GM23248 (cell line): ENCODE data around the gene EFHC1. TPM values are rescaled to one million over a fixed set of nuclear protein-coding genes. Genes with fewer than 3 reads are reported as not detected.

Experiments
- DNase-seq: peaks from one replicate; pipeline ENCODE4 v3.0.0-alpha.2; 2015
- H2AFZ ChIP-seq: fragments of 200-600 bp; sonication (generic); 2 replicates; pipeline ENCODE4 v1.6.1; 2016; ENCODE audit warnings: antibody characterized with exemption
- H3F3A ChIP-seq: fragments of 200-600 bp; sonication (generic); 2 replicates; pipeline ENCODE4 v1.6.1; 2016; ENCODE audit warnings: mild to moderate bottlenecking, antibody characterized with exemption, mixed run types; ENCODE audit not compliant: insufficient read depth
- H3K27ac ChIP-seq: fragments of 200-600 bp; sonication (generic); 2 replicates; pipeline ENCODE4 v1.5.1; 2016; ENCODE audit warnings: mild to moderate bottlenecking
- H3K27me3 ChIP-seq: fragments of 200-600 bp; sonication (generic); replicated peaks from 2 replicates; pipeline ENCODE4 v1.6.1; 2016; ENCODE audit warnings: mild to moderate bottlenecking; ENCODE audit not compliant: insufficient read depth
- H3K36me3 ChIP-seq: fragments of 200-600 bp; sonication (generic); 2 replicates; pipeline ENCODE4 v1.6.1; 2016; ENCODE audit warnings: low read depth, mild to moderate bottlenecking
- H3K4me1 ChIP-seq: fragments of 200-600 bp; sonication (generic); 2 replicates; pipeline ENCODE4 v1.6.1; 2016; ENCODE audit warnings: mild to moderate bottlenecking; ENCODE audit not compliant: insufficient read depth
- H3K4me2 ChIP-seq: fragments of 200-600 bp; sonication (generic); one replicate; pipeline ENCODE4 v1.6.1; 2016; ENCODE audit warnings: mild to moderate bottlenecking; ENCODE audit not compliant: unreplicated experiment
- H3K4me3 ChIP-seq: fragments of 200-600 bp; sonication (generic); 2 replicates; pipeline ENCODE4 v1.5.1; 2016; ENCODE audit warnings: mild to moderate bottlenecking
- H3K79me2 ChIP-seq: fragments of 200-600 bp; sonication (generic); 2 replicates; pipeline ENCODE4 v1.6.1; 2016; ENCODE audit warnings: mild to moderate bottlenecking; ENCODE audit not compliant: insufficient read depth
- H3K9ac ChIP-seq: fragments of 200-600 bp; sonication (generic); 2 replicates; pipeline ENCODE4 v1.6.1; 2016; ENCODE audit warnings: mild to moderate bottlenecking
- H3K9me2 ChIP-seq: fragments of 200-600 bp; sonication (generic); 2 replicates; pipeline ENCODE4 v1.6.1; 2016; ENCODE audit warnings: mixed run types, mild to moderate bottlenecking, moderate library complexity; ENCODE audit not compliant: insufficient read depth
- H3K9me3 ChIP-seq: fragments of 200-600 bp; sonication (generic); one replicate; pipeline ENCODE4 v1.6.1; 2017; ENCODE audit warnings: low read depth
- H4K20me1 ChIP-seq: fragments of 200-600 bp; sonication (generic); 2 replicates; pipeline ENCODE4 v1.6.0; 2016; ENCODE audit not compliant: insufficient read depth
- EZH2 ChIP-seq: fragments of 200-600 bp; sonication (generic); IDR thresholded peaks from 2 replicates; pipeline ENCODE4 v1.6.1; 2018; ENCODE audit warnings: antibody characterized with exemption, mild to moderate bottlenecking; ENCODE audit not compliant: insufficient read depth, poor library complexity, severe bottlenecking
- EZH2phosphoT487 ChIP-seq: fragments of 200-600 bp; sonication (generic); IDR thresholded peaks from 2 replicates; pipeline ENCODE4 v1.6.1; 2018; ENCODE audit warnings: antibody characterized with exemption, moderate library complexity, mild to moderate bottlenecking, low read depth; ENCODE audit not compliant: insufficient read depth
- WGBS, 2 experiments: methylation state at CpG; one replicate each; pipeline ENCODE4 v1.1.6; 2015 to 2017; ENCODE audit warnings: low lambda C conversion rate in 2 of 2, low coverage in 1 of 2; ENCODE audit errors: missing lambda C conversion rate in 2 of 2; 5-methylcytosine and 5-hydroxymethylcytosine counted together
- in situ Hi-C: fragments of 300-500 bp; cut with MboI; formaldehyde crosslinking; loops from 2 replicates; pipeline ENCODE4 v1.15.0; 2020
- polyA plus RNA-seq: library from polyadenylated mRNA; unstranded; fragments of >200 nt; fragmentation: Nextera tagmentation; extraction: Ambion mirVana; gene quantifications from 2 replicates; pipeline ENCODE4 v1.2.1, GENCODE V29; 2016
- total RNA-seq: library from RNA; depleted of rRNA; stranded (reverse); fragments of >200 nt; shearing (Covaris generic); gene quantifications from 2 replicates; pipeline ENCODE4 v1.2.3, GENCODE V29; 2014

The EFHC1 gene
- total and polyA plus RNA-seq, 2 experiments from 2014 or later = 29.7 to 36.1 TPM

- Histone ChIP-seq H3K9me2 (no peaks in the 10 kb centered on the region), H3K4me1 (peaks cover 98% of the 10 kb centered on the region), H3K9me3 (no peaks in the 10 kb centered on the region), H3F3A (peaks cover 95% of the 10 kb centered on the region), H4K20me1 (no peaks in the 10 kb centered on the region), H2AFZ (no peak overlapping the region), H3K79me2 (peaks cover 67% of the 10 kb centered on the region), H3K36me3 (peaks cover 60% of the 10 kb centered on the region), H3K27ac (peak overlapping the region; percentile 98), H3K4me3 (no peak overlapping the region), H3K27me3 (no peaks in the 10 kb centered on the region), H3K9ac (peak overlapping the region; percentile 80), H3K4me2 (peak overlapping the region; percentile 6)
- TF ChIP-seq EZH2 (no peak), EZH2phosphoT487 (no peak)
- in situ Hi-C loops = no loop called here
- 23 to 26% methylated on average over 4 of the region's 4 CpGs for WGBS, 2 experiments
- DNase-seq = peak; percentile 48
Measured at GRCh38 chr6:52513896-52514295, 93.8 kb downstream of the EFHC1 start.

DNA sequence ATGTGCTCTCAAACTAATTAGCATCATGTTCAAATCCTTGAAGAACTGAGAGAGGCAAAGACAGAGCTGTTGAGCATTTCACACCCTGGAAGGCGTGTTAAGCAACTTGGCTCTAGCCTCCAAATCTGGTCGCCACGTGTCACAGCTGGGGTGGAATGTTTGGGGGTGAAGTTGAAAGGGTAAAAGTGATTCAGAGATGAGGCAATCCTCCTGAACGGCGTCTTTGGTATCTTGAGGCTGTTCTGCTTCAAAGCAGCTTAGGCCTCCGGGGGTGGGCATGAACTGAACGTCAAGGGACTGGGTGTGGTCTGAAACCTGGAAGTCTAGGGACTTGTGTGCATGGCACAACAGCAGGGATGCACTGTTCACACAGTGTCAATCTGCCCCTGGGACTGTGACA lies 94.4 kb downstream of the EFHC1 start:
- H3K9ac ChIP-seq = peak overlapping the region; percentile 80
- H3K9me3 ChIP-seq = no peaks in the 10 kb centered on the region
- H3K4me1 ChIP-seq = peaks cover 98% of the 10 kb centered on the region
- H3K79me2 ChIP-seq = peaks cover 73% of the 10 kb centered on the region
- H3F3A ChIP-seq = peaks cover 95% of the 10 kb centered on the region
- peaks cover 60% of the 10 kb centered on the region for H3K36me3 ChIP-seq
- no peaks in the 10 kb centered on the region for H3K27me3 ChIP-seq
- H3K27ac ChIP-seq = peak overlapping the region; percentile 98
- no peak overlapping the region for H2AFZ ChIP-seq
- no peaks in the 10 kb centered on the region for H4K20me1 ChIP-seq
- DNase-seq = peak; percentile 90
- 1 to 4% methylated on average over 7 of the region's 7 CpGs for WGBS, 2 experiments
- TF ChIP-seq EZH2phosphoT487 = no peak
- no peak for TF ChIP-seq EZH2
- in situ Hi-C loops = no loop called here
- H3K4me3 ChIP-seq = no peak overlapping the region
- no peaks in the 10 kb centered on the region for H3K9me2 ChIP-seq
- peak overlapping the region; percentile 6 for H3K4me2 ChIP-seq

GRCh38 chr6:52515219-52515960 lies 95.2 kb downstream of the EFHC1 start:
- H3K36me3 ChIP-seq = peaks cover 59% of the 10 kb centered on the region
- peaks cover 96% of the 10 kb centered on the region for H3K4me1 ChIP-seq
- peak overlapping the region; percentile 80 for H3K9ac ChIP-seq
- H3K27me3 ChIP-seq = no peaks in the 10 kb centered on the region
- no peak for TF ChIP-seq EZH2phosphoT487
- TF ChIP-seq EZH2 = no peak
- H3F3A ChIP-seq = peaks cover 95% of the 10 kb centered on the region
- peak; percentile 67 for DNase-seq
- WGBS, 2 experiments = 21 to 26% methylated on average over 2 of the region's 2 CpGs
- peak overlapping the region; percentile 36 for H3K4me2 ChIP-seq
- no peaks in the 10 kb centered on the region for H3K9me2 ChIP-seq
- H3K4me3 ChIP-seq = no peak overlapping the region
- H3K27ac ChIP-seq = peak overlapping the region; percentile 98
- H4K20me1 ChIP-seq = no peaks in the 10 kb centered on the region
- in situ Hi-C loops = no loop called here
- H3K9me3 ChIP-seq = no peaks in the 10 kb centered on the region
- peaks cover 77% of the 10 kb centered on the region for H3K79me2 ChIP-seq
- H2AFZ ChIP-seq = no peak overlapping the region

- DNase-seq = peak; percentile 30
- no peak overlapping the region for H3K4me2 ChIP-seq
- no peaks in the 10 kb centered on the region for H3K9me3 ChIP-seq
- H3K4me1 ChIP-seq = peaks cover 95% of the 10 kb centered on the region
- no peaks in the 10 kb centered on the region for H4K20me1 ChIP-seq
- H3K9me2 ChIP-seq = no peaks in the 10 kb centered on the region
- H3K27me3 ChIP-seq = no peaks in the 10 kb centered on the region
- H2AFZ ChIP-seq = no peak overlapping the region
- no peak for TF ChIP-seq EZH2phosphoT487
- TF ChIP-seq EZH2 = no peak
- 57 to 59% methylated on average over 1 of the region's 1 CpG for WGBS, 2 experiments
- H3K36me3 ChIP-seq = peaks cover 57% of the 10 kb centered on the region
- no peak overlapping the region for H3K4me3 ChIP-seq
- H3K27ac ChIP-seq = peak overlapping the region; percentile 98
- peaks cover 95% of the 10 kb centered on the region for H3F3A ChIP-seq
- peaks cover 79% of the 10 kb centered on the region for H3K79me2 ChIP-seq
- no peak overlapping the region for H3K9ac ChIP-seq
- in situ Hi-C loops = no loop called here
Measured at GRCh38 chr6:52516269-52516668, 96.1 kb downstream of the EFHC1 start.
